Neutrophil (primary cell): ENCODE measurements around the gene BST2.

ENCODE experiments used
- H3K27ac ChIP-seq: fragments of 200-600 bp; sonication (generic); 2 replicates; pipeline ENCODE4 v1.5.1; 2016; ENCODE audit warnings: mild to moderate bottlenecking, moderate library complexity
- H3K27me3 ChIP-seq: fragments of 200-600 bp; sonication (generic); 2 replicates; pipeline ENCODE4 v1.6.0; 2016; ENCODE audit warnings: mild to moderate bottlenecking
- H3K36me3 ChIP-seq: fragments of 200-600 bp; sonication (generic); 2 replicates; pipeline ENCODE4 v1.5.1; 2017
- H3K4me1 ChIP-seq, 2 experiments: fragments of 200-600 bp in 1 of 2; sonication (generic) in 1 of 2; 1 replicate in 1 of 2; 2 replicates in 1 of 2; pipeline versions ENCODE4 v1.5.1 to v1.6.1; 2013 to 2016; ENCODE audit warnings: low read depth in 1 of 2, low read length in 1 of 2, mild to moderate bottlenecking in 1 of 2, moderate library complexity in 1 of 2; ENCODE audit not compliant: control insufficient read depth in 1 of 2, insufficient read depth in 1 of 2
- H3K4me3 ChIP-seq, 2 experiments: fragments of 200-600 bp in 1 of 2; sonication (generic) in 1 of 2; 1 replicate in 1 of 2; 2 replicates in 1 of 2; pipeline ENCODE4 v1.5.1; 2013 to 2016; ENCODE audit warnings: low read depth in 1 of 2, low read length in 1 of 2, mild to moderate bottlenecking in 1 of 2, moderate library complexity in 1 of 2
- H3K9me3 ChIP-seq: fragments of 200-600 bp; sonication (generic); 2 replicates; pipeline ENCODE4 v1.5.1; 2016
- CTCF ChIP-seq: fragments of 200-600 bp; sonication (generic); IDR thresholded peaks from 2 replicates; pipeline ENCODE4 v1.5.1; 2016; ENCODE audit warnings: antibody characterized with exemption

BST2 gene

DNA sequence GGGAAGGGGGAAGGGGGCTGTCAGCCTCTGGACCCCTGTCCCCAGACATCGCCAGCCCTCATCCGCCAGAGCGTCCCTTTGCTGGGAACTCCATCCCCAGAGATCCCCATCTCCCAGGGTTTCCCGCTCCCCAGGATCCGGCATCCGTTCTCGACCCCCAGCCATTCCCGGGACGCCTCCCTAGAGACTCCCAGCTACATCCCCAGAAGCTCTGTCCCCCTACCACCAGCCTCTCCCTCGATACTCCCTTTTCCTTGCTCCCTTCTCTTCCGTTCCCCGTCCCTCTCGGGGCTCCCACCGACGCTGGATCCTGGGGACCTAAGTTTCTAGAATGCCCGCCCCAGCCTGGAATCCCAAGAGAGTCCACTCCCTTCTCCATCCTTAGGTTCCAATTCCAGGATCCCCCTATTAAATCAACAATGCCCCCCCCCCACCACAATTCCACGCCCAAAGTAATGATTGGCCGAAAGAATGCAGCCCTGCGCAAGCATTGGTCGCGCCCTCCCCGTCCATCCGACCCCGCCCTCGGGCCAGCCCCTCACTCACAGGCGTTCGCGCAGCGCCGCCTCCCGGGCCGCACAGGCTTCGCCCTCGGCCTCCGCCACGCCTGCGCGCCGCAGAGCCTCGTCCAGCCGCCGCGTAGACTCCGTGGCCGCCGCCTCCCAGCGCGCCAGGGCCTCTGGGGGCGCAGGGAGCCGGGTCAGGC is 14.6 kb downstream of the BST2 start:
- Histone ChIP-seq H3K36me3 (no peaks in the 10 kb centered on the region), H3K27me3 (peaks cover 55% of the 10 kb centered on the region), H3K4me1 (peaks cover 23 to 26% of the 10 kb centered on the region in 2 experiments), H3K9me3 (no peaks in the 10 kb centered on the region), H3K4me3 (peak overlapping the region; percentile 24 to 45), H3K27ac (no peak overlapping the region)
- peak; percentile 54 for TF ChIP-seq CTCF

- peaks cover 21 to 23% of the 10 kb centered on the region in 2 experiments for H3K4me1 ChIP-seq
- H3K9me3 ChIP-seq: no peaks in the 10 kb centered on the region
- TF ChIP-seq CTCF: no peak
- H3K27me3 ChIP-seq: peaks cover 55% of the 10 kb centered on the region
- H3K36me3 ChIP-seq: no peaks in the 10 kb centered on the region
- no peak overlapping the region for H3K27ac ChIP-seq
- H3K4me3 ChIP-seq: no peak overlapping the region
These were observed 15.3 kb downstream of the BST2 start for GRCh38 chr19:17389957-17390664.

DNA sequence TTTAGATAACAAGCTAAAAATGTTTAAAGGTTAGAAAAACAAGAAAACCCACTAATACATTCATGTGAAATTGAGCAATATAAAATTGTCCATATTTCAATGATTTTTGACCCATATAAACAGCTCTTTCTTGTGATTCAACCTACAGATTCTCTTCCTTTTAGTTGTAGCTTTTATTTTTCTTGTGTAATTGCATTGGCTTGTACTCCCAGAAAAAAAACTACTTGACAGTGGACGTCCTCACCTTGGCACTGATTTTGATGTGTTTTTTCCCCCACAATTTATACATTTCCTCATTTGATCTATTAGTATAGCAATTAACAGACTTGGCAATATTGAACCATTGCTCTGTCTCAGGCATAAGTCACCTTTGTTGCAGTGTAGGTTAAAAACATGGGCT is 16.1 kb downstream of the BST2 start:
- Histone ChIP-seq H3K27ac (no peak overlapping the region), H3K4me1 (peaks cover 16 to 18% of the 10 kb centered on the region in 2 experiments), H3K9me3 (no peaks in the 10 kb centered on the region), H3K36me3 (no peaks in the 10 kb centered on the region), H3K27me3 (peaks cover 55% of the 10 kb centered on the region), H3K4me3 (no peak overlapping the region)
- no peak for TF ChIP-seq CTCF

DNA sequence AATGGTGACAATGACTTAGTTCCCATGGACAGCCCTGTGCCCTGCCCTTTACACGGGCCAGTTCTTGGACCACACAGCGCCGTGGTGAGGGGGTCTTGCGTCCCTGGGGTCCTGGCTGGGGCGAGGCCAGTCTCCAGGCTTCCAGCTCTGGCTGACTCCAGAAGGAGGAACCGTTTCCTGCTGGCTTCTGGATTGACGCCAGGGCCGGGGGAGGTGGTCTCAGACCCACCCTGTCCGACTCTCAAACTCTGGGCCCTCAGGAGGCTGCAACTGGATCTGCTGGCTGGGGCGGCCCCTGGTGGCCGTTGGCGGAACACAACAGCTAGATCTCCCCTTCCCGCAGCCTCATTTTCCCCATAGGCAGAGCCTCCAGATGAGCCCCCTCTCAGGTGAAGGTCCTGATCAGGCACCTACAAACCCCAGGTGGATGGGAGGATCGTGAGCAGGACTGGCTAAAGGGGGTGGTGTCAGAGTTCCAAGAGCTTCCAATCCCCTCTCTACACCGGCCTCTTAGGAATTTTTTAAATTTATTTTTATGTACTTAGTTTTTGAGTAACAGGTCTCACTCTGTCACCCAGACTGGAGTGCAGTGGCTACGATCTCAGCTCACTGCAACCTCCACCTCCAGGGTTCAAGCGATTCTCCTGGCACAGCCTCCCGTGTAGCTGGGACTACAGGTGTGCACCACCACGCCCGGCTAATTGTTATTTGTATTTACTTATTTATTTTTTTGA is 19.4 kb downstream of the BST2 start:
- Histone ChIP-seq H3K4me3 (no peak overlapping the region), H3K36me3 (no peaks in the 10 kb centered on the region), H3K9me3 (no peaks in the 10 kb centered on the region), H3K4me1 (peaks cover 12 to 14% of the 10 kb centered on the region in 2 experiments), H3K27me3 (peaks cover 34% of the 10 kb centered on the region), H3K27ac (no peak overlapping the region)
- TF ChIP-seq CTCF: peak; percentile 68

GRCh38 chr19:17380426-17381138 is 24.8 kb downstream of the BST2 start:
- no peaks in the 10 kb centered on the region for H3K36me3 ChIP-seq
- H3K27ac ChIP-seq: no peak overlapping the region
- peaks cover 34% of the 10 kb centered on the region for H3K27me3 ChIP-seq
- H3K4me1 ChIP-seq: peaks cover 7 to 9% of the 10 kb centered on the region in 2 experiments
- no peak overlapping the region for H3K4me3 ChIP-seq
- H3K9me3 ChIP-seq: no peaks in the 10 kb centered on the region
- no peak for TF ChIP-seq CTCF
